Esophagus (tissue), 2 donors: ENCODE data around the gene USP46. TPM values are rescaled to one million over a fixed set of nuclear protein-coding genes. Genes with fewer than 3 reads are reported as not detected.

ENCODE experiments used
- H3K27ac ChIP-seq, 2 donors: one replicate each; pipeline ENCODE4 v1.5.1; 2013; ENCODE audit warnings: low read depth in 2 of 2, mild to moderate bottlenecking in 2 of 2, inconsistent platforms in 1 of 2, low read length in 1 of 2, moderate library complexity in 1 of 2
- H3K27me3 ChIP-seq, 2 donors: one replicate each; pipeline ENCODE4 v1.6.1; 2013; ENCODE audit warnings: low read length in 2 of 2, control low read depth in 1 of 2, mild to moderate bottlenecking in 1 of 2; ENCODE audit not compliant: insufficient read depth in 2 of 2, control insufficient read depth in 1 of 2
- H3K36me3 ChIP-seq, 2 donors: one replicate each; pipeline ENCODE4 v1.6.1; 2013; ENCODE audit warnings: low read length in 1 of 2; ENCODE audit not compliant: control insufficient read depth in 2 of 2, insufficient read depth in 2 of 2
- H3K4me1 ChIP-seq, 2 donors: one replicate each; pipeline ENCODE4 v1.6.1; 2013; ENCODE audit warnings: low read length in 1 of 2; ENCODE audit not compliant: control insufficient read depth in 2 of 2, insufficient read depth in 2 of 2
- H3K4me3 ChIP-seq, 2 donors: one replicate each; pipeline ENCODE4 v1.5.1; 2013; ENCODE audit warnings: low read length in 2 of 2, mild to moderate bottlenecking in 2 of 2, low read depth in 1 of 2, moderate library complexity in 1 of 2
- H3K9me3 ChIP-seq, 2 donors: one replicate each; pipeline ENCODE4 v1.6.1; 2013; ENCODE audit warnings: mild to moderate bottlenecking in 2 of 2, low read depth in 1 of 2, low read length in 1 of 2, moderate library complexity in 1 of 2; ENCODE audit not compliant: control insufficient read depth in 2 of 2, insufficient read depth in 1 of 2
- WGBS, 2 donors: extraction: QIAGEN DNeasy Blood & Tissue Kit; methylation state at CpG; one replicate each; pipeline ENCODE4 v1.1.7; 2013; 5-methylcytosine and 5-hydroxymethylcytosine counted together
- polyA plus RNA-seq, 2 donors: library from polyadenylated mRNA; stranded (reverse); fragments of 200-250 nt; gene quantifications; one replicate each; pipeline ENCODE4 v1.2.3, GENCODE V29; 2013
- donor health status: healthy with polysubstance abuse.
- donor health status: Bipolar disorder and iron deficiency.

The USP46 gene
- polyA plus RNA-seq, 2 donors = 5.5 to 7.2 TPM

DNA sequence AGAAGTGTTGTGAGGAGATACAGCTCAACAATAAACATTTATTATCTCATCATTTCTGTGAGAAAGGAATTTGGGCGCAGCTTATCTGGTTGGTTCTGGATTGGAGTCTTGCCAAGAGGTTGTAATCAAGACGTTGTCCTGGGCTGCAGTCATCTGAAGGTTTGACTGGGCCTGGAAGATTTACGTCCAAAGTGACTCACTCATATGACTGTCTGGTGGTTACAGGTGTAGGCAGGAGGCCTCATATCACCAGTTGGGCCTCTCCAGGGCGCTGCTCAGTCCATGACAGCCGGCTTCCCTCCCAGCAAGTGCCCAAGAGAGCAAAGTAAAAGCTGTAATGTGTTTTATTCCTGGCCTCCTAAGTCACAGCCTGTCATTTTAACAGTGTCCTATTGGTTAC lies 106.3 kb downstream of the USP46 start:
- Histone ChIP-seq H3K27me3 (no peaks in the 10 kb centered on the region), H3K36me3 (no peaks in the 10 kb centered on the region), H3K9me3 (peaks cover 0 to 2% of the 10 kb centered on the region in 2 donors), H3K27ac (no peak overlapping the region), H3K4me1 (peaks cover 0 to 2% of the 10 kb centered on the region in 2 donors), H3K4me3 (no peak overlapping the region)
- 59 to 74% methylated on average over 5 of the region's 5 CpGs for WGBS, 2 donors

DNA sequence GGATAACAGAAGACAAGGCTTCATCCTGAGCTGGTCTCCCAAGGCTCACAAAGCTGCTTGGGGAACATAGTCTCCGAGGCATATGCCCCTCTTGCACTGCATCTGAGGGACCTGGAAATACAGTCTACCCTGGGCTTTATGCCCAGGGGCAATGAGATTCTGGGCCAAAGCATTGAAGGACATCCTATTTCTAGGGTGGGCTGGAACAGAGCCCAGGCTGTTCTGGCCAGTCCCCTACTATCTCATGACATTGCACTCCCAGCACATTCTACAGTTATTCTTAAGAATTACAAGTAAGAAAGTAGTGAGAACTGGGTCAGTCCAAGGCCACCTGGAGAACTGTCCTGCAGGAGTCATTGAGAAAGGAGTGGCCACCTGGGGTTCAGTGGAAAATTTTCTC lies 107.6 kb downstream of the USP46 start:
- Histone ChIP-seq H3K36me3 (no peaks in the 10 kb centered on the region), H3K4me1 (peaks cover 0 to 2% of the 10 kb centered on the region in 2 donors), H3K27me3 (no peaks in the 10 kb centered on the region), H3K4me3 (no peak overlapping the region), H3K27ac (no peak overlapping the region), H3K9me3 (no peaks in the 10 kb centered on the region)
- WGBS, 2 donors = 63 to 91% methylated on average over 1 of the region's 1 CpG

DNA sequence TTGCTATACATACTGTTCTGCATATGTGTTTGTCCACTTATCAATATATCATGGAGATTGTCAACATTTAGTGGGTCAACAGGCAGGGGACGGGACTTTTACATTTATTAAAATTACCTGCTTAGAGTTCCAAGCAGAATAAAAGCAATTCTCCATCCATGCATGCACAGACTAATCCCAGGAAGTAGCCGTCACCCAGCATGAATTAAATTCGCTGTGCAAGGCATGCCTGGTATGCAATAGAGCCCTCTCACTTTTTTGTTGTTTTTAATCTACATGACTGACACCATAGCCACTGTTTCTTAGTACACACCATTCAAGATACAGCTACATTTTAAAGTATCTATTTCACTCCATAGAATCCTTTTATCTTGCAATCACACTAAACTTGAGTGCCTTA lies 108.9 kb downstream of the USP46 start:
- H3K4me1 ChIP-seq = peaks cover 0 to 2% of the 10 kb centered on the region in 2 donors

DNA sequence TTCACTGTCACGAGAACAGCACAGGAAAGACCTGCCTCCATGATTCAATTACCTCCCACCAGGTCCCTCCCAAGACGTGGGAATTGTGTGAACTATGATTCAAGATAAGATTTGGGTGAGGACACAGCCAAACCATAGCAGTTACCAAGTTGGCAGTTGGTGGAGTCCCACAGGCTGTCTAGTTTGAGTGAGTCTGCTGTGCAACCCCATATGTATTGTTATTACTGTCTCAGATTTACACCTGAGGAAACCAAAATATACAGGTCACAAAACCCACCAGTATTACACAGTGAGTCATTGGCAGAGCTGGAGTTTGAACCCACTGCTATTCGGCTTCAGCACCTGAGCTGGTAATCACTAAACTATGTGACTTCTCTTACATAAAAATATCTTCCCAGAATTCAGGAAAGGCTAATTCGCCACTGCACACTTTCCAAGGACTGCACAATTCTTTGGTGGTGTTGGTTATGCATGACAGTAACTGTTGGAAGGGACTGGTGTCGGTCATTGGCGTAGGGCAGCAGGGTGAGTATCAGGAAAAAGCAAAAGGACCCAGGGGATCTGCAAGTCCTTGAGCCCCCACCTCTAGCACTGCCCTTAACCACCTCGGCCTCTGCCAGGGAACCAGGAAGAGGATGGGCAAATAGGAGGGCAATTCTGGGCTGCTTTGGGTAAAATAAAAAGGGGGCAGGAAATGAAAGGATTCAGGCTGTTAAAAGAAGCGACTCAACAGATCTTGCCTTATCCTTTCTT lies 110.1 kb downstream of the USP46 start:
- no peaks in the 10 kb centered on the region for H3K27me3 ChIP-seq
- no peaks in the 10 kb centered on the region for H3K9me3 ChIP-seq
- 77 to 81% methylated on average over 8 of the region's 8 CpGs for WGBS, 2 donors
- H3K27ac ChIP-seq = no peak overlapping the region
- no peak overlapping the region for H3K4me3 ChIP-seq
- H3K4me1 ChIP-seq = peaks cover 0 to 2% of the 10 kb centered on the region in 2 donors
- no peaks in the 10 kb centered on the region for H3K36me3 ChIP-seq

More for the DNA sequence above, 108.9 kb downstream of the USP46 start:
- Histone ChIP-seq H3K36me3 (no peaks in the 10 kb centered on the region), H3K27me3 (no peaks in the 10 kb centered on the region), H3K27ac (no peak overlapping the region), H3K9me3 (no peaks in the 10 kb centered on the region), H3K4me3 (no peak overlapping the region)
- whole genome bisulfite sequencing, 2 donors = 50 to 67% methylated on average over 3 of the region's 3 CpGs

DNA sequence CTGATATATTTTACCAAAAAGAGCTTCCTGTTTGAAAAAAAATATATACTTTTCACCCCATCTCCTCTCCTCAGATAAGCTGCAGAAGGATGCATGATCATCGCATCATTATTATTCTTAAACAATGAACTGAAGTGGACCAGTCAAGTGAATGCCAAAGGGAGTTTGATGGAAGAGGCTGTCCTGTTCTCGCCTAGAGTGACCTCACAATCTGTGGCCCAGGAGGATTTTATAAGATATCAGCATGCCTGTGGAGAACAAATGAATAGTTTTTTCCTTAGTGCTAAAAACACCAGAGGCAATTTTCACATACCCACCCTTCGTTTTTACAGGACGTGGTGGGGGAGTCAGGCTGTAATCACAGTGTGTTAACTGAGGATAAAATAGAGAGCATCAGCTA lies 112.7 kb downstream of the USP46 start:
- Histone ChIP-seq H3K36me3 (no peaks in the 10 kb centered on the region), H3K9me3 (no peaks in the 10 kb centered on the region), H3K4me3 (no peak overlapping the region), H3K4me1 (peaks cover 0 to 2% of the 10 kb centered on the region in 2 donors), H3K27me3 (no peaks in the 10 kb centered on the region), H3K27ac (no peak overlapping the region)
- WGBS, 2 donors = 80 to 84% methylated on average over 4 of the region's 4 CpGs

DNA sequence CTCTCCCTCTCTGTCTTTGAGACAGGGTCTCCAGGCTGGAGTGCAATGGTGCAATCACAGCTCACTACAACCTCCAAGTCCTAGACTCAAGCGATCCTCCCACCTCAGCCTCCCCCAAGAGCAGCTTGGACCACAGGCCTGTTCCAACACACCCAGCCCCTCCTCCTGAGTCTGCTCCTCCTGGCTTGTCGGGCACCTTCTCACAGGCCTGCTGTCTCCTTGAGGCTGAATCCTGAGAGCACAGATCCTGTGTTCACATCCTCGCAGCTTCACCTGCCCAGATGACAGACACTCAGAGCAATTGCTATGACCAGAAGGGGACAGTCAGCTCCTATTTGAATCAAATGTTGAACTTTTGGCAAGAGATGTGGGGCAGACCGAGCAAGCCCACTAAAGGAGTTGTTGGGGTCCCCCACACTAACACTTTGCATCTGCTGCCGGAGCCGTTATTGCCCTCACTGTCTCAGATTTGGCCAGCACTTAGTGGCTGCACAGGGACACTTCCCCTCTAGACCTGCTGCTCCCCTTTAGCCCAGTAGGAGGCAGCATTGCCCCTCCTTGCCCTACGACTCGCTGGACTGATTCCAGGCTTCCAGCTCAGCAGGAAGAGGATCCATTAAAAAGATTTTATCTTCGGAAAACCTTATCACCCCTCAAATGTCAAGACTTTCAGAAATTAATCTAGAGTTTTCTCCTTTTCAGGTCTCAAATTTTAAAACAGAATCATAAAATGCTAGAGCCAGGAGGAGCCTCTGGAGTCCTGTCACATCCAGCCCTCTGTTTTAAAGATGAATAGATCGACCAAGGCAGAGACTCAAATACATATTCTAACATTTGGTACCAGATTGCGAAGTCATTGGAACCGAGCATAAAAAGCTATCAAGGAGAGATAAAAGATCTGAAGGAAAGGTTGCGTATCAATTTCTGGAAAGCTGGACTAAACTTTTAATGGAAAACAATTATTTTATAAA lies 113.7 kb downstream of the USP46 start:
- Histone ChIP-seq H3K9me3 (no peaks in the 10 kb centered on the region), H3K36me3 (no peaks in the 10 kb centered on the region), H3K4me1 (peaks cover 0 to 2% of the 10 kb centered on the region in 2 donors), H3K27me3 (no peaks in the 10 kb centered on the region), H3K4me3 (no peak overlapping the region), H3K27ac (no peak overlapping the region)
- WGBS, 2 donors = 38 to 39% methylated on average over 13 of the region's 13 CpGs

Other genes with a start within 250 kb of the USP46 start
- gene ERVMER34-1, start 92.1 kb upstream of the USP46 start, polyA plus RNA-seq = 1 to 10 TPM in 1 of 2 donors, under 1 TPM in 1; 0.90 to 1.0 TPM
- gene RASL11B, start 203.0 kb upstream of the USP46 start, polyA plus RNA-seq = under 1 TPM; 0.39 TPM